NCI-H1092 (cell line): Measurements from ENCODE around the gene UGT1A6.

Experiments used
- DNase-seq: peaks from one replicate; lab custom pipeline; 2025; lab: John Stamatoyannopoulos, UW

The UGT1A6 gene

GRCh38 chr2:233768076-233768475, 75.4 kb downstream of the UGT1A6 start:
- DNase-seq, result no peak

- no peak for DNase-seq
These were observed 76.6 kb downstream of the UGT1A6 start for GRCh38 chr2:233769260-233769659.

GRCh38 chr2:233772153-233772552, 79.5 kb downstream of the UGT1A6 start:
- DNase-seq, result no peak

DNA sequence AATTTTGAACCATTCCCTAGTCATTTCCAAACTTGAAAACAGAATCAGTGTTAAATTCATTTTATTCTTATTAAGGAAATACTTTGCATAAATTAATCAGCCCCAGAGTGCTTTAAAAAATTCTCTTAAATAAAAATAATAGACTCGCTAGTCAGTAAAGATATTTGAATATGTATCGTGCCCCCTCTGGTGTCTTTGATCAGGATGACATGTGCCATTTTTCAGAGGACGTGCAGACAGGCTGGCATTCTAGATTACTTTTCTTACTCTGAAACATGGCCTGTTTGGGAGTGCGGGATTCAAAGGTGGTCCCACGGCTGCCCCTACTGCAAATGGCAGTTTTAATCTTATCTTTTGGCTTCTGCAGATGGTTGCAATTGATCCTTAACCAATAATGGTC, 79.9 kb downstream of the UGT1A6 start:
- DNase-seq, result no peak

DNA sequence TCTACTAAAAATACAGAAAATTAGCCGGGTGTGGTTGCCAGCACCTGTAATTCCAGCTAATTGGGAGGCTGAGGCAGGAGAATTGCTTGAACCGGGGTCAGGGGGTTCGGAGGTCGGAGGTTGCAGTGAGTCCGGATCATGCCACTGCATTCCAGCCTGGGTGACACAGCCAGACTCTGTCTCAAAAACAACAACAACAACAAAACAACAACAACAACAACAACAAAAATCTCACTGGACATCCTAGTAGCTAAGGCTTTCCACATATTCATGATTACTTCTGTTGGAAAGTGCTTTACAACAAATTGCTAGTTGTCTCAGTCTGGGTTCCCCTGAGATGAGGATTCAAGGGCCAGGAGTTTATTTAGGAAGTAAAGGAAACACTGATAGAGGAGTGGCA, 81.2 kb downstream of the UGT1A6 start:
- DNase-seq, result no peak

GRCh38 chr2:233775414-233775813, 82.7 kb downstream of the UGT1A6 start:
- DNase-seq, result no peak

DNA sequence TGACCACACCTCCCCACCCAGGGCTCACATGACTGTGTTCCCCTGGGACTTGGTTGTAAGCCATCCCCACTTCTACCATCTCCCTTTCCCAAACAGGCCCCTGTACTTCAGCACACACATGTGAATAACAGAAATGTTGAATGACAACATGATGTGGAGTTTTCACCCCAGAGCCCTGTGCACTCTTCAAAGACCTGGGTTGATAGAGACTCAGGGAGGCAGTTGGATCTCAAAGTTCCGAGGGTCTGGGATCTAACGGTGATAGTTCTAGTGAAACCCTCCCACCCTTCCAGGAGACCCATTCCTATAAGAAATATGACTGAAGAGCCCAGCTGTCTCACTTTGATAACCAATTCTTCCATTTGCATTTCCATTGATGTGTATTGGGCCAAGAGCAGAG, 85.3 kb downstream of the UGT1A6 start, which contains the start of gene MROH2A:
Gene MROH2A (plus strand): TSS at position 301 of the 400 bp plus-strand sequence. CDS start 1,029 bp downstream, outside the sequence.
- no peak for DNase-seq

DNA sequence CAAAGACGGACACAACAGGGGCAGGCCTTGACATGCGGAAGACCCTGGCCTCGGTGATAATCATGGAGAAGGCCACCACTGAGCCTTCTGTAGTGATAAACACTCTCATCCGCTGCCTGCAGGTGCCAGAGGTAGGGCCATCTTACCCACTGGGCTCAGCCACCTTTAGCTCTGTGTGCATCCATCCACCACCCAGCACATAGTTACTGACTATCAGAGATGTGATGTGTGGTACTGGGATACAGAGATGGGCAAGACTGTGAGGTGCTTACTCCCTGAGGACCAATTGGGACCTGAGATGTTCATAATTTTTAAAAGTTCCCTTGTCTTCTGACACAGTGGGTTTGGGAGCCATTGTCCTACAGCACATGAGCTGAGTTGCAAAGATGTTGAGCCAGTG, 87.0 kb downstream of the UGT1A6 start:
- no peak for DNase-seq

DNA sequence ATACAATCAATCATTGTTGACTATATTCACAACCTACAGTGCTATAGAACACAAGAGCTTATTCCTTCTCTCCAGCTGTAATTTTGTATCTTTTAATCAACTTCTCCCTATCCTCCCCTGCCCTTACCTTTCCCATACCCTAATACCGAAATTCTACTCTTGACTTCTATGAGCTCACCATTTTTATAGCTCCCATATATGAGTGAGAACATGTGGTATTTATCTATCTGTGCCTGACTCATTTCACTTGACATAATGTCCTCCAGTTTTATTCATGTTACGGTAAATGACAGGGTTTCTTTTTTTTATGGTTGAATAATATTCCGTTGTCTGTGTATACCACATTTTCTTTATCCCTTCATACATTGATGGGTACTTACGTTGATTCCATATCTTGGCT, 88.1 kb downstream of the UGT1A6 start:
- DNase-seq, result no peak

GRCh38 chr2:233789554-233789953, 96.9 kb downstream of the UGT1A6 start:
- DNase-seq, result no peak

GRCh38 chr2:233791151-233791882, 98.6 kb downstream of the UGT1A6 start:
- DNase-seq, result no peak

- DNase-seq, result no peak
These were observed 99.2 kb downstream of the UGT1A6 start for GRCh38 chr2:233791883-233792329.

DNA sequence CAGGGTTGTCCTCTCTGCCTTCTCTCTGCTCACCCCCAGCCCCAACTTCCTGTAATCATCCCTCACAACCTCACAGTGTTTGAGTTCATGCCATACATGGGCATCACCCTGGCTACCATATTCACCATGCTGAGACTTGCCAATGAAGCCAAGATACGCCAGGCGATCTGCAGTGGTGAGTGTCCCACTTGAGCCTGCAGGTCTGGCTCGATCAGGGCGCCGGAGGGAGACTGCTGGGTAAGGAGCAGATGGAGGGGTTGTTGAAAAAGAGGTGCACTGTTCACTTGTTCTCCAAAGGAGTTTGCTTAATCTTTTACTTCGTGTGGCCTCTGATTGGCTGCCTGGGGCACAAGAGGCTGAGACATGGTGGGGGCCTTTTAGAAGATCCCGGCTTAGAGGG, 100.0 kb downstream of the UGT1A6 start:
- no peak for DNase-seq

- no peak for DNase-seq
These were observed 100.9 kb downstream of the UGT1A6 start for GRCh38 chr2:233793465-233794127.

- DNase-seq, result no peak
These were observed 101.5 kb downstream of the UGT1A6 start for GRCh38 chr2:233794128-233794658.

GRCh38 chr2:233795735-233796171, 103.1 kb downstream of the UGT1A6 start:
- DNase-seq, result no peak

GRCh38 chr2:233796254-233796653, 103.6 kb downstream of the UGT1A6 start:
- DNase-seq, result no peak

DNA sequence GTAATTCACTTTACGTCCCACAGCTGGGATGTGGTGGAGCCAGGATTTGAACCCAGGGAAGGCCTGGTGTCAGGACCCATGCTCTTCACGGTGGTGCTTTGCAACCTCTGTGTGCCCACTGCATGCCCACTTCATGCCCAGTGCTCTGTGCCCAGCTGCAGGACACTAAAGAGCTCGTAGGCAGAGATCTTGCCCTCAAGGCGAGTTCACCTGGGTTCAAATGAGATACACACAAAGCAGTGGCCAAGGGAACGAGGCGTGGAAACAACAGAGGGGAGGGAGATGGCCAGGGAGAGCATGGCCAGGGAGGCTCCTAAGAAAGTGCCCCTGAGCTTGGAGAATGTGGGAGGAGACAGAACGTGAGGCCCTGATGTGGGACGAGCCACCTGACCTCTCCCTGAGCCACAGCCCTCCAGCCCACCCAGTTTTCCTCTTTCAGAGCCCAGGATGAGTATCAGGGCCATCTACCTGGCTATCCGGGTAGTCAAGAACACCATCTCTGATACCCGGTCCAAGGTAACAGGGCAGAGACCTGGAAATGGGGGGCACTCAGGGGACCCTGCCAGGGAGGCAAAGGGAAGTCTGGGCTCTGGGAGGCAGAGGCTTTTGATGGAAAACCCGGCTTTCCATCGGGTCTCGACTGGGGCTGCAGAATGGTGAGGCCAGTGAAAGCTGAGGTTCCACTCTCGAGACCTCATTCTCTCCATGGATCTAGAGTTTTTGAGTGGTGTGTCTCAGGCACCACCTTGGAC, 105.8 kb downstream of the UGT1A6 start:
- DNase-seq, result no peak

DNA sequence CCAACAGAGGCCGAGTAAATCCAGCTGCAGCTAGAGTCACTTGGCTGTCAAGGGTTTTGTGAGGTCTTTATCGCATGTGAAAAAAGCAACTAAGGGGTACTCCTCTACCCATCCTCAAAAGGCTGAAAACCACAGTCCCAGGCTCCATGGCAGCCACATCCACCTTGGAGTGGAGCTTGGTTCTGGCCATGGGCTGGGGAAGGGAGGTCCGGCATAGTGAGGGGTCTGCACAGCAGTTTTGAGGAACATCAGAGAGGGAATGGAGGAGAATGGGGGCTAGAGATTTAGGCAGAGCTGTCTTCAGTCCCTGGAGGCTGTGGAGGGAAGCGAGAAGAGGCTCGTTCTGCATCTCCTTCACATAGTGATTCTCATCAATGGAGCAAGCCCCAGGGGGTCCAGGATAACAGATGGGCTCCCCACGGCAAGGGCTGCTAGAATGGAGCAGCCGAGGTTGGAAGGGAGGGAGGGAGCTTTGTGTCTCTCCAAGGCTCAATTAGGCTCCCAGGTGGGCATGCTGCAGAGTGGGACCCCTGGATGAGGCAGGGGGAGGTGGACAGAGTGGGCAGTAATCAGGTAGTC, 106.5 kb downstream of the UGT1A6 start:
- no peak for DNase-seq

GRCh38 chr2:233799716-233800115, 107.0 kb downstream of the UGT1A6 start:
- DNase-seq, result no peak

DNA sequence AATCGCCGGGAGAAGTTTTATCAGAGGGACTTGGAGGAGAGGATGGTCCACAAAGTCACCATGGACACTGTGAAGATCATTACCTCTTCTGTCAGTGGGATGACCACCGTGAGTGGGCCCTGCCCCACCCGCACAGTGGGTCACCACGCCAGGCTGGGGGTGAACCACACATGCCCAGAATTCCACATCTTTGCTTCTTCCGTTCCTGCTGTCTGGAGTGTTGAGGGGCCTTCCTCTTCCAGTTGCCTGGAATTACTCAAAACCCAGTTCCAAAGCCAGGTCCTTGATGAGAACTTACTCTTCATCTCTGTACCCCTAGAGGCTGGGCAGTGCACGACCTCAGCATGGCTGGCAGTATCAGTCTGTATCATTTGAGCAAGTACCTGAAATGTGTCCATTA, 107.5 kb downstream of the UGT1A6 start:
- no peak for DNase-seq
